GM19193 (cell line): ENCODE results near the gene FBXL3.
A peak's percentile ranks its signal among the peaks of the same experiment; 100 is the strongest.

ENCODE experiments used
- POLR2A ChIP-seq: IDR thresholded peaks from 4 replicates; pipeline ENCODE4 v1.6.1; 2011; ENCODE audit not compliant: insufficient read depth, insufficient read length; ENCODE audit errors: extremely low read depth

Gene FBXL3

GRCh38 chr13:77009011-77009410 lies 17.9 kb downstream of the FBXL3 start:
- TF ChIP-seq POLR2A = no peak

DNA sequence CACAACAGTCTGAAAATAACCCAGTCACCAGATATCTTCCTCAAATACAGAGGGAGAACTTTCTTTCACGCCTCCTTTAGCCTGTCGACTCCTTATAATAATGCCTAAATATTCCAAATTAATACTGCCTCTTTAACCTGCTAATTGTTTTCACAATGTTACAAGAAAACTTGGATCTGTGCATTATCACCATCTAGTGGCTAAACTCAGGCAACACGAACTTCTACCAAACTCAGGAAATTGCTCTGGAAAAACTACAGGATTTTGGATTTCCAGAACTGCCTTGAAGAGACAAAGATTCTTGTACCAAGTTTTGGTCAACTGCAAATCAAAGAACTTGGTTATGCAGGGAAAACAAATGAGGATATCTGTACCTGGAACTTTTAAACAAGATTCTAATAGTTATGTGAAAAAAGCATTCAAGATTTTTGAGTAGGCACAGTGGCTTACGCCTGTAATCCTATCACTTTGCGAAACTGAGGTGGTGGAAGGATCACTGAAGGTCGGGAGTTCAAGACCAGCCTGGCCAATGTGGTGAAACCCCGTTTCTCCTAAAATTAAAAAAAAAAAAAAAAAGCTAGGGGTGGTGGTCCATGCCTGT lies 24.3 kb downstream of the FBXL3 start:
- no peak for TF ChIP-seq POLR2A

- no peak for TF ChIP-seq POLR2A
These were observed 24.9 kb downstream of the FBXL3 start for GRCh38 chr13:77001963-77002587.

GRCh38 chr13:77001540-77001939 lies 25.4 kb downstream of the FBXL3 start:
- TF ChIP-seq POLR2A = no peak

DNA sequence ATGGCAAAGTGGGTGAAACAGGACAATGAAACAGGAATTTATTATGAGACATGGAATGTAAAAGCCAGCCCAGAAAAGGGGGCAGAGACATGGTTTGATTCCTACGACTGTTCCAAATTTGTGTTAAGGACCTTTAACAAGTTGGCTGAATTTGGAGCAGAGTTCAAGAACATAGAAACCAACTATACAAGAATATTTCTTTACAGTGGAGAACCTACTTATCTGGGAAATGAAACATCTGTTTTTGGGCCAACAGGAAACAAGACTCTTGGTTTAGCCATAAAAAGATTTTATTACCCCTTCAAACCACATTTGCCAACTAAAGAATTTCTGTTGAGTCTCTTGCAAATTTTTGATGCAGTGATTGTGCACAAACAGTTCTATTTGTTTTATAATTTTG lies 26.5 kb downstream of the FBXL3 start:
- TF ChIP-seq POLR2A = no peak

DNA sequence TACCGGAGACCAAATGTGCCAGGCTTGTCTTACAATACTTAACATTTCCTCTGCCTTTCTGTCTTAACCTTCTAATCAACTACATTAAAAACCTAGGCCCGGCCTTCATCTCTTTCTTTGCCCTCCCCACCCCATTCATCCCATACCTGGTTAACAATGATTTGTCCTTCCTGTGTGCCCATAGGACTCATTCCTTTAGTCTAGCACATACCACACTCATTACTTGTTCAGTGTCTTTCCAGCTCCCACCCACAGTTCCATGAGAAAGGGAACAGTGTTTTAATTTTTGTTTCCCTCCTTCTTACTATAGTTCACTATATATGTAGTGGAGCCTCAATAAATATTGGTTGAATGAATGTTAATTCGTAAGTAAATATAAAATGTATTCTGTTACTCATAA lies 32.7 kb downstream of the FBXL3 start:
- TF ChIP-seq POLR2A = no peak

- no peak for TF ChIP-seq POLR2A
These were observed 33.5 kb downstream of the FBXL3 start for GRCh38 chr13:76993473-76993872.

DNA sequence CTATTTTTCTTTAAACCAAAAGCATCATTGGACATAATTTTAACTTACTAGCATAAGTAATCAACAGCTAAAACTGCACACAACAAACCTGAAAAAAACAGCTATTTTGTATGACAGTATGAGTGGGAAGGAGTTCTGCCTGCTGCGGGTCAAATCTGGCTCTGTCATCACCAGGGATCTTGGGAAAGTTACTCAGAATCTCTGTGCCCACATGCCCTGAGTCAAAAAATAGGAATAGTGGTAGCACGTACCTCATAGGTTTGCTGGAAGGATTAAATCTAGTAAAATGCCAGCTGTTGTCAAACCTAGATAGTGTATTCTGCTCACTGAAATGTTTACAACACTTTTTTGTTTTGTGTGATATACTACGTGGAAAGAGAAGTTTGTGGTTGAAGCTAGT lies 33.9 kb downstream of the FBXL3 start:
- TF ChIP-seq POLR2A = no peak

DNA sequence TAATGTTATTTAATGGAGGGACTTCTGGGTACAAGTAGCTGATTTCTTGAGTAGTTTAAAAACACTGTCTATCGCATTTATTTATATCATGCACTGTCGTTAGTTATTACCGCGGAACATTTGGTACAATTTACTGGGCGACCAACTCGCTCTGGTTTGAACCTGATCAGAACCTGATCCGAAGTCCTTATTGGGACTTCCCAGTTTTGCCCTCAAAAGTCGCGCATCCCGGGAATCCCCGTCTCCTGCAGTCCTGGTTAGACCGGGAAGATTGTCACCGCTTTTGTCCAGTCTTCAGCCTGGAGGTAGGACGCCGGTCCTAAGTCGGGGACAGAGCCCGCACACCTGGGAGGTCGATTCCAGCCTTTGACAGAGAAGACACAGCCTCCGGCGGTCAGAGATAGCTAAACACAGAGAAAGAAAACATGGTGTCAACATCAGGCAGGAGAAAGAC lies 34.4 kb downstream of the FBXL3 start:
- TF ChIP-seq POLR2A = no peak

DNA sequence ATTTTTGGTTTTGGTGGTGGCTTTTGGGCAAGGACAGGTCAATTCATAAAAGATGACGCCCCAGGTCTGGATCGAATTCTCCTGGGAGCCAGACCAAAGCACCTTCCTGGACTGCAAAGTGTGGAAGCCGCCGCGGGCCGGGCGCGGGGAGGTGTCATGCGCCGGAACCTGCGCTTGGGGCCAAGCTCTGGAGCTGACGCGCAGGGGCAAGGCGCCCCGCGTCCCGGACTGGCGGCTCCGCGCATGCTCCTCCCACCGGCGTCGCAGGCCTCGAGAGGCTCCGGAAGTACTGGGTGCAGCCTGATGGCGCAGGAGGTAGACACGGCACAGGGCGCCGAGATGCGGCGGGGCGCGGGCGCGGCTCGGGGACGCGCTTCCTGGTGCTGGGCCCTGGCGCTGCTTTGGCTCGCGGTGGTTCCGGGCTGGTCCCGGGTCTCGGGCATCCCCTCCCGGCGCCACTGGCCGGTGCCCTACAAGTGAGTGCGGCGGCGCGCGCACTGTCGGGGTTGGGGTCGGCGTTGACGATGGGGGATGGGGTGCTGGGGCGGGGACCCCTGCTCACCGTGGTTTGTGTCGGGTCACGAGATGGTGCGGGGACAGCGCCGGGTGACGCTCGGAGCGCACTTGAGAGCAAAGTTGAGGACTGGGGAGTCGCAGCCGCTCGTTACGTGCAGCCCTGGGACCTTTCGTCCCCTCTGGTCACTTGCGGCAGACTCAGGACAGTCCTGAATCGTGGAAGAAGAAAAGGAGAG lies 35.0 kb downstream of the FBXL3 start, which contains the start of gene CLN5:
CLN5 (plus strand) TSS at position 286 of the 752 bp plus-strand sequence; CDS start at position 304, 18 bp downstream.
- TF ChIP-seq POLR2A = peak; percentile 96

- no peak for TF ChIP-seq POLR2A
These were observed 35.5 kb downstream of the FBXL3 start for GRCh38 chr13:76991432-76991795.

- TF ChIP-seq POLR2A = no peak
These were observed 43.3 kb downstream of the FBXL3 start for GRCh38 chr13:76983676-76984075.

DNA sequence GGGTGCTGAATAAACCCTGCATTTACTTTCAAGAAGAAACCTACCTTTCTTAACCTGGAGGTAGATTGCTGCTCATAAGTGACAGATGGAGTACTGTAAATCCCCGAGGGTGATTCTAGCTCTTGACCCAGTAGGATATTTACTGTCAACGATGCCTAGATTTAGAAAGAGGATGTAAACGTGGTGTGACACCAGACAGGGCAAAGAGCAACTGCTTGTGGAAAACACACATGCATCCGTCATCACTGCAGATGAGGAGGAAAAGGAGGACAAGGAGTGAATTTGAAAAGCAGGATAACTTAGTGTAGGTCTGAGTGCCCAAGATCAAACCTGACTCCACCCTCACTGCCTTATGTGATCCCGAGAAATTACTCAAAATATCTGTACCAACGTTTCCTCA lies 44.9 kb downstream of the FBXL3 start:
- no peak for TF ChIP-seq POLR2A

DNA sequence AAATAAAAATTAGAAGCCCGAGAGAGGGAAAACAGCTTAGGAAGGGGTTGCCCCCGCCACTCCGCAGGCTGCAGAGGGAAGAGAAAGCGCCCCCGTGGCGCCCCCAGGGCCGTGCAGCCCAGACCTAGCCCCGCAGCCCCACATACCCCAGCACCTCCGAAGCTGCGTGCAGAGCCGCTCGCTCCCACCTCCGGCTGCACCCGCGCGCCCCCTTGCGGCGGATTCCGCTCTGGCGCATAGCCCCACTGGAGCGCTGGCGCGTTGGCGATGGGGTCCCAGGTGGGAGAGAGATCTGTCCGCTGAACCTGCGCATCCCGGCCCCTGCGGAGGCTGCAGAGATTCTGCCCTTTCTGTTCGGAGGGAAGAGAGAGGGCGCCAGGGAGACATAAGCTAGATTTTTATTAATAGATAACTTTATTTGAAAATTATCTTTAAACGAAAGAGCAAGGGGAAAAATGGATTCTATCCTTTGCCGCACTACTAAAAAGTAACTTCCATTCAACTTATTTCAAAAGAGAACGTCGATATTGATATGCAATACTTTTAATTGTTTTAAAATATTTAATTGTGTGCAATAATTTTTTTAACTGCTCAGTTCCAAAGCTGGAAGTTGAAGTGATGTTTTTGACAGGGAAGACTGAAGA lies 46.8 kb downstream of the FBXL3 start:
- TF ChIP-seq POLR2A = no peak

DNA sequence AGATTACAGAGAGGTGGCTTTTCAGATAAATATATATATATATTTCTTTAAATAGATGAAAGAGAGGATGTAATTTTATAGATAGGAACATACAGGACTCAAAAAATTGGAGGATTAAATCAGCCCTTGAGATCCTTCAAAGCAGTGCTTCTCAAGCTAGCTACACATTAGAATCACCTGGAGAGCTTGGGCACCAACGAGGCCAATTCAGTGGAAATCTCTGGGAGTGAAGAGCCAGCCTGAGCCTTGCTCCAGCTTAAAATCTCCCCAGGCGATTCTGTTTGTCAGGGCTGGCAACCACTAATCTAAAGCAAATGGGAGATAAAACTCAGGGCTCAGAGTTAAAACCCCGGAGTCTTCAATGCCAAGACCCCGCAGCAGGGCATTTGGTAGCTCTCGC lies 50.0 kb downstream of the FBXL3 start:
- no peak for TF ChIP-seq POLR2A
